HG03097 (cell line): ENCODE data around the gene OR51B2.

Experiments
- ATAC-seq: cut with Tn5 transposase; IDR thresholded peaks from one replicate; pipeline ENCODE4 v1.9.1; 2021; ENCODE audit not compliant: unreplicated experiment, low FRiP score

Gene OR51B2

GRCh38 chr11:5284637-5285036 is 39.5 kb downstream of the OR51B2 start:
- ATAC-seq, result no peak

GRCh38 chr11:5283882-5284281 is 40.2 kb downstream of the OR51B2 start:
- ATAC-seq, result no peak

GRCh38 chr11:5283086-5283485 is 41.0 kb downstream of the OR51B2 start:
- no peak for ATAC-seq

GRCh38 chr11:5282628-5283027 is 41.5 kb downstream of the OR51B2 start:
- no peak for ATAC-seq

GRCh38 chr11:5281596-5281995 is 42.5 kb downstream of the OR51B2 start:
- ATAC-seq, result no peak

GRCh38 chr11:5280582-5281102 is 43.5 kb downstream of the OR51B2 start:
- ATAC-seq, result peak; percentile 92

- ATAC-seq, result no peak
Observed at GRCh38 chr11:5279471-5280090, 44.5 kb downstream of the OR51B2 start.

- ATAC-seq, result no peak
Observed at GRCh38 chr11:5277807-5278382, 46.2 kb downstream of the OR51B2 start.

GRCh38 chr11:5276697-5277096 is 47.4 kb downstream of the OR51B2 start:
- no peak for ATAC-seq

GRCh38 chr11:5275369-5276110 is 48.6 kb downstream of the OR51B2 start:
- no peak for ATAC-seq

GRCh38 chr11:5274395-5274794 is 49.7 kb downstream of the OR51B2 start:
- ATAC-seq, result no peak
